Suppressor macrophage (primary cell): ENCODE data around the gene TTC33.

Experiments used
- DNase-seq, 4 experiments: peaks; one replicate each; pipeline ENCODE4 v3.0.0-alpha.2; 2020 to 2022

The TTC33 gene

GRCh38 chr5:40607202-40607601, 148.6 kb downstream of the TTC33 start:
- no peak for DNase-seq

- peak in 1 of 4 experiments; percentile 34 for DNase-seq
Observed at GRCh38 chr5:40606077-40606765, 149.5 kb downstream of the TTC33 start.

- DNase-seq = peak in 3 of 4 experiments; percentile 47 to 66 (median 53)
Observed at GRCh38 chr5:40605295-40605958, 150.3 kb downstream of the TTC33 start.

DNA sequence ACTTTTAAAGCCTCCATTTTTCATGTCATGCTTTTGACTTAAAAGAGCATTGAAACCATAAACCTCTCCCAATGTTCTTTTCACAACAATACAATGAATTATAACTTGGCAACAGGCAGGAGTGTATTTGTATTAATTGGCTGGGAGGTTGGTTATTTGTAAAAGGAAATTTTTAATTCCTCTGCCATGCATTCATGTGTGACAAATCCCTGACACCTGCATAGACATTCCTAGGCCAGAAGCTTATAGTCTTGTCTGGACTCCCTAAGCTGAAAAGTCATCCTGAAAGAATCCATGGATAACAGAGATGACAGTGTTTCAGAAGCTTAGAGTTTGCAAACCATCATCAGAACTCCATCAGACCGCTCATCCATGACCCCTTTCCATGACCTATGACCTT, 152.4 kb downstream of the TTC33 start:
- no peak for DNase-seq

- no peak for DNase-seq
Observed at GRCh38 chr5:40601198-40601868, 154.4 kb downstream of the TTC33 start.

DNA sequence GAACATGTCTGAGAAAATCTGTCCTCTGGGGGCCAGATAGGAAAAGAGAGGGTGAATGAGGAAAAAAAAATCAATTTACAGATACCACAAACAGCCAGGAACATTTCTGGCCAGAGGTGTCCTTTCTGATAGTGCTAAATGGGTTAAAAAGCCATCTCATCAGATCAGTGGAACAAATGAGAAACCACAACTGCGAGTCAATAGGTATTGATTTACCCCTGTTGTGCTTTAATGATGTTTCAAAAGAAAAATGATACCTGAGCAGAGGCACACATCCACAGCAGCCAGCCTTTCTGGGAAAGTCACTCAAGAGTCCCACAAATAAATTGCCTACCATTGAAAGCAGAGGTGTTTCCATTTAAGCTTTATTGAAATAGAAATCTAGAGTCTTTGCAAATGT, 155.4 kb downstream of the TTC33 start:
- DNase-seq = no peak

GRCh38 chr5:40599676-40600075, 156.1 kb downstream of the TTC33 start:
- no peak for DNase-seq

GRCh38 chr5:40594811-40595210, 160.9 kb downstream of the TTC33 start:
- DNase-seq = no peak

DNA sequence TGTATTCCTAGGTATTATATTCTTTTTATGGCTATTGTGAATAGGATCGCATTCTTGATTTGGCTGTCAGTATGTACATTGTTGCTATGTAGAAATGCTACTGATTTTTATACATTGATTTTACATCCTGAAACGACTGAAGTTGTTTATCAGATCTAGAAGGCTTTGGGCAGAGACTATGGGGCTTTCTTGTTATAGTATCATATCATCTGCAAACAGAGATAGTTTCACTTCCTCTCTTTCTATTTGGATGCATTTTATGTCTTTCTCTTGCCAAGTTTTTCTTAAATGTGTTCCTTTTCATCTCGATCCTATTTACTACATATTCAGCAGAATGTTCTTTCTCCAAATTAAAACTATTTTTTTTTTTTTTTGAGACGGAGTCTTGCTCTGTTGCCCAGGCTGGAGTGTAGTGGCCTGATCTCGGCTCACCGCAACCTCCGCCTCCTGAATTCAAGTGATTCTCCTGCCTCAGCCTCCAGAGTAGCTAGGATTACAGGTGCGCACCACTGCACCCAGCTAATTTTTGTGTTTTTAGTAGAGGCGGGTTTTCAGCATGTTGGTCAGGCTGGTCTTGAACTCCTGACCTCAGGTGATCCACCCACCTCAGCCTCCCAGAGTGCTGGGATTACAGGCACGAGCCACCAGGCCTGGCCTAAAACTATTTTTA, 163.9 kb downstream of the TTC33 start:
- peak in 2 of 4 experiments; percentile 74 to 75 for DNase-seq

DNA sequence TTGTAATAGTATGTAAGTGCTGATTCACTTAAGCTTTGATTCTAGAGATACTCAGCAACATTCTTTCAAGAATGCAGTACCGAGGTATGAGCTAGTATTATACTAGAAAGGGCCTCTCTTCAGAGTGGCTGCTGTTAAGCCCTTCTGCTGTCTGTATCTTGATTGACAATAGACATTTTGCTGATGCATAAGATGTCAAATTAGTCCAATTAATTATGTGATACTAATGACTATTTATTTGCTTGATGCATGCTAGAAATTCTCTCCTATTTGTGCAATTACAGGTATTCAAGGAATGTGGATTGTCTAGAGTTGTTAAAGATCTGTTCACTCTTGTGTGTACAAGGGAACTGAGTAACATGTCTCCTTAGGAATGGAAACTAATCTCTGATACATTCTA, 168.4 kb downstream of the TTC33 start:
- DNase-seq = no peak

- DNase-seq = no peak
Observed at GRCh38 chr5:40585537-40586267, 170.1 kb downstream of the TTC33 start.

DNA sequence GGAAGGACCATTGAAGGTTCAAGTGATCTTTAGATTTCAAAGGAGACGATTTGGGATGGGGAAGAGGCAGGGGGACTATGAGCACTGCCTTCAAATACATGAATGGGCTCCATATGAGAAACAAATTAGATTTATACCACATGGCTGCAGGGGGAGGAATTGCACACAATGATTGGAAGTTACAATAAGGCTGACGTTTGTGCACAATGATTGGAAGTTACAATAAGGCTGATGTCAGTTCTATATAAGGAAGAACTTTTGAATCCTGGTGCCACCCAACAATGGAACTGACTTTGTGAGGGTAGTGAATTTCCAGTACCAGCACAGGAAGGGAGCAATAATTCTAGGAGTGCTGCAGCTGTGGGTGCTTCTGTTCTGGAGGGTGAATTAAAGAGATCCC, 171.7 kb downstream of the TTC33 start:
- no peak for DNase-seq

GRCh38 chr5:40578501-40579451, 177.0 kb downstream of the TTC33 start:
- peak; percentile 57 to 77 (median 70) for DNase-seq

- no peak for DNase-seq
Observed at GRCh38 chr5:40577718-40578117, 178.0 kb downstream of the TTC33 start.

GRCh38 chr5:40575921-40576320, 179.8 kb downstream of the TTC33 start:
- peak in 1 of 4 experiments; percentile 25 for DNase-seq

GRCh38 chr5:40575411-40575810, 180.3 kb downstream of the TTC33 start:
- DNase-seq = peak in 1 of 4 experiments; percentile 18

GRCh38 chr5:40572937-40573336, 182.8 kb downstream of the TTC33 start:
- peak in 3 of 4 experiments; percentile 39 to 55 (median 50) for DNase-seq

DNA sequence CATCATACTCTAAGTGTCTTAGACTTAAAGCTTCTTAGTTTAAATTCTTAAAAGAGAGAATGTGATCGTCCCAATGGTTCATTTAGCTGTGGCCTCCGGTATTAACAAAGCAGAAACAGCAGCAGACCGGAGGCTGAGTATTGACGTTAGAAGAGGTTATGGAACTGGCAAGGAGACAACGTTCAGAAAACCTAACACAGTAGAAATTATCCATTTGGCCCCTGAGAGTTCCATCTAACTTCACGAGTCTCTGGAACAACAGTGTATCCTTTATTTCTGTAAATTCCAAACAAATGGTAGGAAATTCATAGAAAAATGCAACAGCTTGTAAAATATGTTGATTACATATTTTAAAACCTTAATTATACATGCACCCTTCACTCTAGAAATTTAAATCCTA, 183.4 kb downstream of the TTC33 start:
- DNase-seq = no peak

DNA sequence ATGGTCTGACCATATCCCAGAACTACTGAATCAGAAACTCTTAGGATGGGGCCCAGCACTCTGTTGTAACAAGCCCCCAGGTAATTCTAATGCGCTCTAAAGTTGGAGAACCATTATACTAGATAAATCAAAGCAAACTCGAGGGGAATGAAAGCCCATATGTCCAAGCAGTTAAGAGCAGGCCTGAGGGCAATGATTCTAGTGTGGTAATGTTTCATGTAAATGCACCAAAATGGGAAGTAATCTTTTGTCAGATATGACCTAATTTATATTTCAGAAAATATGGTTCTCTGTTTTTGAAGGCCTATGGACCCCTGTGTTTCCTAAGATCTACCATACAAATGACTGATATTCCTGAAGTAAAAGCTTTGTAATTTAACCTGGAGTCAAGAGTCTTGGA, 184.0 kb downstream of the TTC33 start:
- DNase-seq = peak in 3 of 4 experiments; percentile 31 to 70 (median 67)

- peak in 3 of 4 experiments; percentile 16 to 65 (median 52) for DNase-seq
Observed at GRCh38 chr5:40570408-40571129, 185.2 kb downstream of the TTC33 start.
